HCT116 (cell line): ENCODE results near the gene RMP24.

ENCODE experiments used
- CEBPB ChIP-seq: IDR thresholded peaks from 2 replicates; pipeline ENCODE4 v1.6.1; 2012; ENCODE audit warnings: low read depth
- JUND ChIP-seq: IDR thresholded peaks from 2 replicates; pipeline ENCODE4 v1.6.1; 2012
- MAX ChIP-seq: IDR thresholded peaks from 2 replicates; pipeline ENCODE4 v1.6.1; 2012
- POLR2AphosphoS5 ChIP-seq: IDR thresholded peaks from 2 replicates; pipeline ENCODE4 v1.6.1; 2011; ENCODE audit warnings: mild to moderate bottlenecking, low read depth, low read length, moderate library complexity
- SIN3A ChIP-seq: IDR thresholded peaks from 2 replicates; pipeline ENCODE4 v1.6.1; 2012; ENCODE audit warnings: low read depth
- SP1 ChIP-seq: IDR thresholded peaks from 2 replicates; pipeline ENCODE4 v1.6.1; 2012; ENCODE audit warnings: low read depth
- YY1 ChIP-seq: IDR thresholded peaks from 2 replicates; pipeline ENCODE4 v1.6.1; 2011; ENCODE audit warnings: low read length, low read depth, moderate library complexity, mild to moderate bottlenecking; ENCODE audit not compliant: insufficient replicate concordance; ENCODE audit errors: extremely low read depth
- ZBTB33 ChIP-seq: IDR thresholded peaks from 2 replicates; pipeline ENCODE4 v1.6.1; 2011; ENCODE audit warnings: mild to moderate bottlenecking, low read length, moderate library complexity; ENCODE audit not compliant: insufficient replicate concordance; ENCODE audit errors: extremely low read depth
- ZNF274 ChIP-seq: fragments of 200-500 bp; sonication (Bioruptor generic); IDR thresholded peaks from 2 replicates; pipeline ENCODE4 v1.6.1; 2014; ENCODE audit warnings: mild to moderate bottlenecking, low read depth, low read length, inconsistent platforms
- TF ChIP-seq, protein P1 (sequence below), 3 experiments: fragments of 200-600 bp in 1 of 3; sonication (generic) in 1 of 3; IDR thresholded peaks in 2 of 3; conservative IDR thresholded peaks in 1 of 3; 2 replicates each; pipeline ENCODE4 v1.5.1; 2012 to 2017; ENCODE audit warnings: low read depth in 2 of 3, low read length in 2 of 3, antibody characterized with exemption in 1 of 3, borderline replicate concordance in 1 of 3, control low read depth in 1 of 3, mild to moderate bottlenecking in 1 of 3, mixed read lengths in 1 of 3, mixed run types in 1 of 3, moderate library complexity in 1 of 3; ENCODE audit not compliant: insufficient read depth in 1 of 3
- TF ChIP-seq, protein P2 (sequence below): IDR thresholded peaks from 2 replicates; pipeline ENCODE4 v1.6.1; 2012

GRCh38 chr18:35962320-35962719 is 10.2 kb upstream of the RMP24 start:
- TF ChIP-seq SIN3A (no peak), JUND (no peak), CEBPB (no peak), ZBTB33 (no peak), YY1 (no peak), SP1 (no peak), MAX (no peak), POLR2AphosphoS5 (no peak), ZNF274 (no peak)
- TF ChIP-seq, protein P1, sequence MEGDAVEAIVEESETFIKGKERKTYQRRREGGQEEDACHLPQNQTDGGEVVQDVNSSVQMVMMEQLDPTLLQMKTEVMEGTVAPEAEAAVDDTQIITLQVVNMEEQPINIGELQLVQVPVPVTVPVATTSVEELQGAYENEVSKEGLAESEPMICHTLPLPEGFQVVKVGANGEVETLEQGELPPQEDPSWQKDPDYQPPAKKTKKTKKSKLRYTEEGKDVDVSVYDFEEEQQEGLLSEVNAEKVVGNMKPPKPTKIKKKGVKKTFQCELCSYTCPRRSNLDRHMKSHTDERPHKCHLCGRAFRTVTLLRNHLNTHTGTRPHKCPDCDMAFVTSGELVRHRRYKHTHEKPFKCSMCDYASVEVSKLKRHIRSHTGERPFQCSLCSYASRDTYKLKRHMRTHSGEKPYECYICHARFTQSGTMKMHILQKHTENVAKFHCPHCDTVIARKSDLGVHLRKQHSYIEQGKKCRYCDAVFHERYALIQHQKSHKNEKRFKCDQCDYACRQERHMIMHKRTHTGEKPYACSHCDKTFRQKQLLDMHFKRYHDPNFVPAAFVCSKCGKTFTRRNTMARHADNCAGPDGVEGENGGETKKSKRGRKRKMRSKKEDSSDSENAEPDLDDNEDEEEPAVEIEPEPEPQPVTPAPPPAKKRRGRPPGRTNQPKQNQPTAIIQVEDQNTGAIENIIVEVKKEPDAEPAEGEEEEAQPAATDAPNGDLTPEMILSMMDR (IDR thresholded peaks at IDR 0.05 in 2 of 3, conservative IDR thresholded peaks at IDR 0.05 in 1 of 3; ENCODE audit: borderline replicate concordance in 1 of 3, insufficient read depth in 1 of 3, low read depth in 2 of 3, low read length in 2 of 3), result no peak
- TF ChIP-seq, protein P2, sequence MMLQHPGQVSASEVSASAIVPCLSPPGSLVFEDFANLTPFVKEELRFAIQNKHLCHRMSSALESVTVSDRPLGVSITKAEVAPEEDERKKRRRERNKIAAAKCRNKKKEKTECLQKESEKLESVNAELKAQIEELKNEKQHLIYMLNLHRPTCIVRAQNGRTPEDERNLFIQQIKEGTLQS, result no peak
